HL-60/S4 treated with retinoic acid at 250 ng/mL for 4 days and 3 days (cell line): ENCODE results near the gene SERPINA12.

Experiments
- in situ Hi-C: fragments of 300-500 bp; cut with MboI; formaldehyde crosslinking; loops from 2 replicates; pipeline ENCODE4 v1.7.0; 2022; ENCODE audit warnings: low sequenced_read_pairs

Gene SERPINA12

GRCh38 chr14:94441531-94442205 lies 67.6 kb downstream of the SERPINA12 start:
- in situ Hi-C loops = no loop called here

GRCh38 chr14:94441130-94441529 lies 68.1 kb downstream of the SERPINA12 start:
- in situ Hi-C loops = no loop called here

GRCh38 chr14:94439453-94440057 lies 69.7 kb downstream of the SERPINA12 start:
- in situ Hi-C loops = no loop called here
